ENCODE results near the gene ASRGL1.

Gene ASRGL1

DNA sequence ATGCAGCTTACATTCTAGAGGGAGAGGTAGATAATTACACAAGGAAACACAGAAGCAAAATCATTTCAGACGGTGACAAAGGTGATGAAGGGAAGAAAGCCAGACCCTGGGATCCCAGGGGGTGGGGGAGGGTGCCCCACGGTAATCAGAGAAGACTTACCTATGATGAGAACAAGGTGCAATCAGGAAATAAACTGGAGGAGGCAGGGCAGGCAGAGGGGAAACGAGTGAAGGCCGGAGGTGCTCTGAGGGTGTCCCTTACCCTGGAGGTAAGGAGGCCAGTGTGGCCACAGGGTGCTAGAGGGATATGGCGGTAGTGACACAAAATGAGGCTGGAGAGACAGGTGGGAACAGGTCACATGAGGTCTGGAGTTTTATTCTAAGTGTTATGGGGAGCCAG, 67.7 kb downstream of the ASRGL1 start:
- no peak for DNase-seq (ENCODE audit: low read depth)
- no peak overlapping the region for H3K4me3 ChIP-seq (ENCODE audit: low read depth, low read length)
- TF ChIP-seq, protein P1, sequence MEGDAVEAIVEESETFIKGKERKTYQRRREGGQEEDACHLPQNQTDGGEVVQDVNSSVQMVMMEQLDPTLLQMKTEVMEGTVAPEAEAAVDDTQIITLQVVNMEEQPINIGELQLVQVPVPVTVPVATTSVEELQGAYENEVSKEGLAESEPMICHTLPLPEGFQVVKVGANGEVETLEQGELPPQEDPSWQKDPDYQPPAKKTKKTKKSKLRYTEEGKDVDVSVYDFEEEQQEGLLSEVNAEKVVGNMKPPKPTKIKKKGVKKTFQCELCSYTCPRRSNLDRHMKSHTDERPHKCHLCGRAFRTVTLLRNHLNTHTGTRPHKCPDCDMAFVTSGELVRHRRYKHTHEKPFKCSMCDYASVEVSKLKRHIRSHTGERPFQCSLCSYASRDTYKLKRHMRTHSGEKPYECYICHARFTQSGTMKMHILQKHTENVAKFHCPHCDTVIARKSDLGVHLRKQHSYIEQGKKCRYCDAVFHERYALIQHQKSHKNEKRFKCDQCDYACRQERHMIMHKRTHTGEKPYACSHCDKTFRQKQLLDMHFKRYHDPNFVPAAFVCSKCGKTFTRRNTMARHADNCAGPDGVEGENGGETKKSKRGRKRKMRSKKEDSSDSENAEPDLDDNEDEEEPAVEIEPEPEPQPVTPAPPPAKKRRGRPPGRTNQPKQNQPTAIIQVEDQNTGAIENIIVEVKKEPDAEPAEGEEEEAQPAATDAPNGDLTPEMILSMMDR (IDR thresholded peaks at IDR 0.05; ENCODE audit: insufficient read depth, low read depth, low read length, missing control alignments) = no peak

DNA sequence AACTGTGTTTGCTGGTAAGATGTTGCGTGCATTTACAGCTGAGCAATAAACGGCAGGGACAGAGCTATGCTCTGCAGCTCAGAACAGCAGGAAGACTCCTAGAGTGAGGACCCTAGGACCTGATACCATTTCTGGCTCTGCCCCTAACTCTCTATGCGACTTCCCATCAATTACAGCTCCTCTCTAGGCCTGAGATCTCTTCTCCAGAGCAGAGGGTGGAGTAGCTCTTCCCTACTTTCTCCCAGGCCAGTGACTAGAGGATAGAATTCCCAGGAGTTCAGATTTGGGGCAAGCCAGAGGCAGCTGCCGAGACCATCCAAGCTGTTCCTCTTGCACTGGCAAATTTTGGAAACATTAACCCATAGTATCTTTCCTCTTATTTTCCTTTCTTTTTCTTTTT, 68.8 kb downstream of the ASRGL1 start:
- TF ChIP-seq, protein P1 (IDR thresholded peaks at IDR 0.05; ENCODE audit: insufficient read depth, low read depth, low read length, missing control alignments) = no peak
- H3K4me3 ChIP-seq (ENCODE audit: low read depth, low read length) = no peak overlapping the region
- no peak for DNase-seq (ENCODE audit: low read depth)

DNA sequence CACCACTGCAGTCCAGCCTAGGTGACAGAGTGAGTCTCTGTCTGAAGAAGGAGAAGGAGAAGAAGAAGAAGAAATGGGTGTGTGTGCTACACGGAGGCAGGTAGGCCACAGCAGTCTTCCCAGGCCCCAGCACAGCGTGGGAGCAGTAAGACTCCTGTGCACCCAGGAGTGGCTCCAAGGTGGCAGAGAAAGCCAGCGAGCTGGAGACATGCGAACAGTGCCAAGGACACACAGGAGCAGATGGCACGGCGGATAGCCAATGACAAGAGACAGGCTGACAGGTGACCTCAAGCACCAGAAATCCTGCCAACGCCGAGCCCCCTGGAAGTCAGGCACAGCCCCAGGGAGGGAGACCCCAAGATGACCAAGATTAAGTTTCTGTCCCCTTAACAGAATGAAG, 72.6 kb downstream of the ASRGL1 start:
- no peak for DNase-seq (ENCODE audit: low read depth)
- TF ChIP-seq, protein P1 (IDR thresholded peaks at IDR 0.05; ENCODE audit: insufficient read depth, low read depth, low read length, missing control alignments) = no peak
- H3K4me3 ChIP-seq (ENCODE audit: low read depth, low read length) = no peak overlapping the region

DNA sequence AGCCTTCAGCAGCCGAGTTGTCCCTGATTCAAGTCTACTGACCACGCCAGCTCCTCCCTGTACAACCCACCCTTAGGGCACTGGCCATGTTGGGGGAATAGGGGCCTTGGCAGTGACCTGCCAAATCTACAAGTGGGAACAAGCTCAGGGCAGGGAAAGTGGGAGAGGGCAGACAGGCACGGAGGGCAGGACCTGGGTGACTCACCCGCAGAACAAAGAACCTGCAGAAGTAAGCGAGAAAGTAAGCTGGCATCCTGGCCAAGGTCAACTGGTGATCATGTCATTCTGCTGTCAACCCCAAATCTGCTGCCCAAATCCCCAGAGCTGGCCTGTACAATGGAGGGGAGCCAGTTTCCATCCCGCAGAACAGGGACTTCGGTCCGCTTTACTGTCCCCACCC, 73.7 kb downstream of the ASRGL1 start:
- DNase-seq (ENCODE audit: low read depth) = no peak
- no peak overlapping the region for H3K4me3 ChIP-seq (ENCODE audit: low read depth, low read length)
- TF ChIP-seq, protein P1 (IDR thresholded peaks at IDR 0.05; ENCODE audit: insufficient read depth, low read depth, low read length, missing control alignments) = no peak

DNA sequence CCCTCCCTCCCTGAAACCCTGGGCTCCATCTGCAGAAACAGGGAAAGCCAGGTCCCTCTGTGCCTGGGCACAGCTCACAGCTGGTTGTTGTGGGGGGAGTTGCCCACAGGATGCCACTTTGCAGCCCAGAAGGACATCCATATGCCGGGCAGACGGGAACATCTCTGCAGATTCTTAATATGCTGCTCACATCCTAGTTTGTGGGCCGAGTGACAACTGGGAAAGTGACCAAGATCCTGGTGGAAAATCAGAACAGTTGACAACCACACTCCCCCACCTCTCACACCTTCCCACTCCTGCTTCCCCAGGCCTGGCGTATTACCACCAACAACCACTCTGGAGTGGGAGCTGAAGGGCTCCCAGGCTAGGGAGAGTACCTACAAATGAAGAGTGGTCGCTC, 74.3 kb downstream of the ASRGL1 start:
- TF ChIP-seq, protein P1 (IDR thresholded peaks at IDR 0.05; ENCODE audit: insufficient read depth, low read depth, low read length, missing control alignments) = no peak
- H3K4me3 ChIP-seq (ENCODE audit: low read depth, low read length) = no peak overlapping the region
- DNase-seq (ENCODE audit: low read depth) = no peak

DNA sequence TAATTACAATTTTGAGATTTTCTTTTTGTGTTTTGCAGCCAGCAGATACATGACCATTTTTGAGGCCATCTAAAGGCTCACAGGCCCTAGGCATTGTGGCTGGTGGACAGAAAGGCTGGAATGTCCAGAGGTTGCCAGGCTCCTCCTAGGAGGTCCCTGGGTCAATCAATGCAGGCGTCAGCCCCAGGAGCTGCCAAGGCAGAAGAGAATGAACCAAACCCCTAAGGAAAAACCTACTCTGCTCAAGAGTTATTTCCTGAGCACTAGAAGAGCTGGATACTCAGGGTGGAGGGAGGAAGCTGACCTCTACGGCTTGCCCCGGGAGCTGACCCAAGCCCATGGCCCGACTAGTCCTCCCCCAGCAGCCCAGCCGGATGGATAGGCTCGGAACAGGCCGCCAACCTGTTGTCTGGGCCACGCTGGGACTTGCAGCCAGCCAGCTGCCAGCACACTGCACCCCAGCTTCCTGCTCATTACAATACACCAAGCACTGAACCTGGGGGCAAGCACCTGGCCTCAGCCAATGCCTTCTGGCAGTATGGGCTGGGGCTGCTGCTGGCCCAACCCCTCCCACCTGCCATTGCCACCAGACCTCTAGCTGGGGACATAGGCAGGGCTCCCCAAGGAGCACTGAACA, 75.9 kb downstream of the ASRGL1 start:
- TF ChIP-seq, protein P1 (IDR thresholded peaks at IDR 0.05; ENCODE audit: insufficient read depth, low read depth, low read length, missing control alignments) = no peak
- H3K4me3 ChIP-seq (ENCODE audit: low read depth, low read length) = no peak overlapping the region
- no peak for DNase-seq (ENCODE audit: low read depth)

DNA sequence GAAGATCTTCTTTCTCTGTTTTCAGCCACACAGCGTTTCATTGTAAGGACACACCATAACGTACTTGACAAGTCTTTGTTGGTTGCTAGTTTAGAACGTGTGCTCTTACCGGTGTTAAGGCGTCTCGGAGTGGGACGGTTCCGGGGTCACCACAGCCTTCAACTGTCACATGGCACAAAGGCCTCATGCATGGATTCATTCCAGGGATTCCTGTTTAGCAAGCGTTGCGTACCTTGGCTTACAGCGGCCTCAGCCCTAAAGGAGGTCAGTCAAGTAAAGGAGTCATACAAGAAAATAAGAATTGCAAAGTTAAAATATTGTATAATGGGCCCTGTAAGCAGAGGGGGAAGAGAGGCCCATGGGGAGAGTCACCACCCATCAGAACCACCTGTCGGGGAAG, 79.3 kb downstream of the ASRGL1 start:
- no peak overlapping the region for H3K4me3 ChIP-seq (ENCODE audit: low read depth, low read length)
- no peak for DNase-seq (ENCODE audit: low read depth)
- TF ChIP-seq, protein P1 (IDR thresholded peaks at IDR 0.05; ENCODE audit: insufficient read depth, low read depth, low read length, missing control alignments) = no peak
